ENCODE data around the gene MMP28. TPM values are rescaled to one million over a fixed set of nuclear protein-coding genes. Genes with fewer than 3 reads are reported as not detected.
A peak's percentile ranks its signal among the peaks of the same experiment; 100 is the strongest.

MMP28 gene
- total RNA-seq, 4 donors from 2014 or later, result 29.1 to 61.0 (median 35.2) TPM

GRCh38 chr17:35775583-35775982, 19.9 kb downstream of the MMP28 start:
- no peak for TF ChIP-seq CTCF (IDR thresholded peaks at IDR 0.05)
- TF ChIP-seq POLR2A (IDR thresholded peaks at IDR 0.05), result no peak
- H3K9me3 ChIP-seq, result no peaks in the 10 kb centered on the region
- intact Hi-C loops (cut with DNase I), result no loop called here
- H3K27ac ChIP-seq, result peak overlapping the region; percentile 70 to 86 (median 82)
- no peak for DNase-seq
- peaks cover 20 to 69% (median 59%) of the 10 kb centered on the region in 3 donors for H3K4me1 ChIP-seq
- H3K27me3 ChIP-seq, result peaks cover 0 to 2% (median 0%) of the 10 kb centered on the region in 4 donors
- H3K4me3 ChIP-seq, result peak overlapping the region in 1 of 4 donors; percentile 24
- peaks cover 0 to 44% (median 0%) of the 10 kb centered on the region in 3 donors for H3K36me3 ChIP-seq
- 40 to 48% methylated on average over 4 to 6 of the region's 6 CpGs for whole genome bisulfite sequencing, 2 donors

- no peak for TF ChIP-seq POLR2A (IDR thresholded peaks at IDR 0.05)
- TF ChIP-seq CTCF (IDR thresholded peaks at IDR 0.05), result no peak
- Histone ChIP-seq H3K27me3 (peaks cover 0 to 2% (median 0%) of the 10 kb centered on the region in 4 donors), H3K27ac (peak overlapping the region; percentile 70 to 86 (median 82)), H3K4me3 (peak overlapping the region in 2 of 4 donors; percentile 12 to 24), H3K4me1 (peaks cover 20 to 69% (median 59%) of the 10 kb centered on the region in 3 donors), H3K9me3 (no peaks in the 10 kb centered on the region), H3K36me3 (peaks cover 0 to 38% (median 0%) of the 10 kb centered on the region in 3 donors)
- DNase-seq, result no peak
- 24 to 54% methylated on average over 4 to 5 of the region's 5 CpGs for WGBS, 2 donors
- intact Hi-C loops (cut with DNase I), result no loop called here
Observed at GRCh38 chr17:35775039-35775438, 20.4 kb downstream of the MMP28 start.

- TF ChIP-seq POLR2A (IDR thresholded peaks at IDR 0.05) (peak in 2 of 4 donors; percentile 43 to 48), CTCF (IDR thresholded peaks at IDR 0.05) (peak in 1 of 6 experiments; percentile 7)
- no peak for DNase-seq
- Histone ChIP-seq H3K36me3 (peaks cover 0 to 34% (median 0%) of the 10 kb centered on the region in 3 donors), H3K9me3 (no peaks in the 10 kb centered on the region), H3K27ac (peak overlapping the region; percentile 70 to 86 (median 82)), H3K4me3 (peak overlapping the region in 2 of 4 donors; percentile 12 to 24), H3K27me3 (peaks cover 0 to 2% (median 0%) of the 10 kb centered on the region in 4 donors), H3K4me1 (peaks cover 20 to 69% (median 59%) of the 10 kb centered on the region in 3 donors)
- WGBS, 2 donors, result 38 to 42% methylated on average over 3 to 4 of the region's 5 CpGs
- intact Hi-C loops (cut with DNase I), result no loop called here
Observed at GRCh38 chr17:35774499-35774898, 20.9 kb downstream of the MMP28 start.

GRCh38 chr17:35773679-35774425, 21.6 kb downstream of the MMP28 start:
- no peak for DNase-seq
- H3K4me1 ChIP-seq, result peaks cover 20 to 65% (median 56%) of the 10 kb centered on the region in 3 donors
- peaks cover 0 to 28% (median 0%) of the 10 kb centered on the region in 3 donors for H3K36me3 ChIP-seq
- intact Hi-C loops (cut with DNase I), result no loop called here
- TF ChIP-seq CTCF (IDR thresholded peaks at IDR 0.05) (no peak), POLR2A (IDR thresholded peaks at IDR 0.05) (no peak)
- no peak overlapping the region for H3K4me3 ChIP-seq
- peaks cover 0 to 2% (median 0%) of the 10 kb centered on the region in 4 donors for H3K27me3 ChIP-seq
- WGBS, 2 donors, result 26 to 35% methylated on average over 4 to 6 of the region's 10 CpGs
- H3K9me3 ChIP-seq, result no peaks in the 10 kb centered on the region
- H3K27ac ChIP-seq, result peak overlapping the region; percentile 70 to 86 (median 82)

- Histone ChIP-seq H3K36me3 (peaks cover 0 to 20% (median 0%) of the 10 kb centered on the region in 3 donors), H3K9me3 (no peaks in the 10 kb centered on the region), H3K4me3 (no peak overlapping the region), H3K4me1 (peaks cover 20 to 58% (median 54%) of the 10 kb centered on the region in 3 donors), H3K27me3 (peaks cover 0 to 2% (median 0%) of the 10 kb centered on the region in 4 donors), H3K27ac (peak overlapping the region; percentile 70 to 86 (median 82))
- no CpG with 5 or more reads among the region's 20 CpGs for WGBS, 2 donors
- intact Hi-C loops (cut with DNase I), result no loop called here
- TF ChIP-seq POLR2A (IDR thresholded peaks at IDR 0.05) (no peak), CTCF (IDR thresholded peaks at IDR 0.05) (no peak)
- DNase-seq, result no peak
Observed at GRCh38 chr17:35773129-35773528, 22.3 kb downstream of the MMP28 start.
